Activated CD8-positive, alpha-beta memory T cell treated with anti-CD3 and anti-CD28 coated beads, Interleukin-2, amount 50 U/mL, for 1 hour (primary cell): ENCODE results near the gene ANKRD33B.

Source experiments
- DNase-seq: peaks from one replicate; pipeline ENCODE4 v3.0.0-alpha.2; 2020; ENCODE audit errors: extremely low read depth

Gene ANKRD33B

GRCh38 chr5:10578293-10578665, 14.4 kb downstream of the ANKRD33B start:
- DNase-seq, result no peak

GRCh38 chr5:10578869-10579268, 15.0 kb downstream of the ANKRD33B start:
- DNase-seq, result no peak

DNA sequence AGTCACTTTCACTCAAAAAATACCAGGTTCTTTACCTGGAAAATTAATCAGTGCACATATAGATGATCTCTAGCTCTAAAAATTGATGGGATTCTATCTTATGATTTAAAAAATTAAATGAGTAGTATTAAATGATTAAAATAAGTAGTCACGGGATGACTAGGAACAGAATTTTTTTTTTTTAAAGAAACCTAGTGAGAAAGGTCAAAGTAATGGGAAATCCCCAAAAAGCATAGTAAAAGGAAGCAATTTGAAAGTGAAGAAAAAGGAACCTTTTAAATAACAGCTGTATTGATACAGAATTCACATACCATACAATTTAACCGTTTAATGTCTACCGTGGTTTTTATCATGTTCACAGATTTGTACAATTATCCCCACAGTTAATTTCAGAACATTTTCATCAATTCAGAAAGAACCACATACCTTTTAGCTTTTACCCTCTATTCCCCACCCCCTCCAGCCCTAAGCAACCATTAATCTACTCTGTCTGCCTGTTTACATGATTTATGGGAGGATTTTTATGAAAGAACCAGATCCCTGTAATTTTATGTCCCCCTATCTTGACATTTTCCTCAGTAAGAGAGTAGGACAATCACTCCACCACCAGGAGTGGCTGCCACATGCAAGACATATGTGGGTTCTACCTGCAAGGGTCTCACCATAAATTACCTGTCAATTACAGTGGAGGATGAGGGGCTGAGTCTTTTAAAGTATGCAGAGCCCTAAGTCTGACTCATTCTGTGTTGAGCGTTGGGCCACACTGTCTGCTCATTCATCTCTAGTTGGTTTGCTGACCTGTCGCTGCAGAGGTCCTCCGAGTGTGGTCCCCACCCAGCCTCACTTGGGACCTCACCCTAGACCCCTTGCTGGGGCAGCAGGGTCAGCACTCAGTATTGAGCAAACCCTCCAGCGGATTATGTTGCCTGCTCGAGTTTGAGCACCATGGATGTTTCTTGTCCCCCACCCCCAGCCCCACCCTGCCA, 16.0 kb downstream of the ANKRD33B start:
- DNase-seq, result no peak

DNA sequence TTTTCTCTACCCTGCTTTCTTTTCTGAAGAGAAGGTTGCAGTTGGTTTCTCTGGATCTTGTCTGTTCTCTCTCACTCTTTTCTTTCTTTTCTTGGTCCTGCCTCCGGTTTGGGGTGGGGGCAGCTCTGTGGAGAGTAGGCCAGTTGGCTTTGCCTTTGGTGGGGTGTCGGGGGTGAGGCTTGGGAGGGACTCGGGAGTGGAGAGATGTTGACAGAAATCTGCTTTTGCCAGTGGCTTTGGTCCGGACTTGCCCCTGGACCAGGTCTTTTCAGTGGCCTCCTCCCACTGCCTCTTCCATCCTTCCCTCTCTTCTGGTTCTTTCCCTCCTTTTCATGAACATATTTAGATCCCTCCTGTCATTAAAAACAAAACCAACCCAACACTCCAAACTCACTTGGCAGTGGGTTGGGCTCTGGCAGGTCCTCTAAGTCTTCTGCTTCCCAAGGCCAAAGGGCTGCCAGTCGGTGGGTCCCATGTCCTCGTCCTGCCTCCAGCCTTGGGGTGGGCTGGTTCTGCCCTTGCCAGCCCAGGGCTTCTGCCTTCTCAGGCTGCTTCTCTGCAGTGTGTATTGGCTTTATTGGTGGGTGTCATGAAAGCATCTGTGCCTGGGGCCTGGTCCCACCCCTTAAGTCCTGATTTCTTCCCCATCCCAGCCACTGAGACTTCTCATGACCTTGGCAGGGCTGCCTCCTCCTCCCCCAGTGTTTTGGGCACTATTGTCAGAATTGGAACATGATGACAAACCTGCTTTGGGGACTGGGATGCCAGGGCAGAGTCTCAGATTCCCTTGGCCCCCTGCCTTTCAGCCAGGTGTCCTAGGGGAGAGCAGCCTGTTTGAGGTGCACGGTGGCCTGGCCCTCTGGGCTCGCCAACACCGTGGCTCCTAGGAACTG, 16.9 kb downstream of the ANKRD33B start:
- no peak for DNase-seq

DNA sequence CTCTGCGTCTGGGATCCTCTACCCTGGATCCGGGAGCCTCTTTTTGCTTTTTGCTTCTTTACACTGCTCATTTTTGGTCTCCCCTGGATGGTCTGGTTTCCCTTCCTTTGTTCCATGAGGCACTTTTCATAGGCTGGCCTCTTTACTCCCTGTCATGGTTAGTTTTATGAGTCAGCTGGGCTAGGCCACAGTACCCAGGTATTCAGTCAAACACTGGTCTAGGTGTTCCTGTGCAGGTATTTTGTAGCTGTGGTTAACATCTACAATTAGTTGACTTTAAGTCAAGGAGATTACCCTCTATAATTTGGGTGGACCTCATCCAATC, 17.5 kb downstream of the ANKRD33B start:
- DNase-seq, result no peak

DNA sequence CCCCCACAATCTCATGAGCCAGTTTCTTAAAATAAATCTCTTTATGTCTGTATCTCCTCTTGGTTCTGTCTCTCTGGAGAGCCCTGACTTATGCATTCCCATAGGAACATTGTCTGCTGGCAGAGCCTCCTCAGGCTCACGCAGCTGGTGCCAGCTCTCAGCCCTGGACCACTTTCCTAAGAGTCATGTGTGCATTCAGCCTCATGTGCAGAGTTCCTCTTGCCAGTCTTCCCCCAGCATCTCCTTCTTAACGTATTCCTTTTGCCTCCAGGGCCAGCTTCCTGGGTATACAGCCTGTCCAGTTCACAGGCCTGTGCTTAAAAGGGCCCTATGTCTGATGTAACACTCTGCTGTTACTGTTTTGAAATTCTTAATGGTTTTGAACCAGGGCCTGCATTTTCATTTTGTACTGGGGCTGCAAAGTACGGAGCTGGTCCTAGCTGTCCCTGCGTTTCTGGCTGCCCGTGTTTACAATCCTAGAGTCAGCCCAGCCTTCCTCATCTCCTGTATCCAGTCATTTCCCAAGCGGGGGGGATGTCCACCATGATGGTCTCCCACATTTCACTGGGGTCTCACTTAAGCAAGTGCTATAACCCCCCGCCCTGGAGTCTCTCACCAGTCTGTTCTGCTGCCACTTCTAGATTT, 18.1 kb downstream of the ANKRD33B start:
- no peak for DNase-seq

- no peak for DNase-seq
Observed at GRCh38 chr5:10582512-10582897, 18.6 kb downstream of the ANKRD33B start.

GRCh38 chr5:10583663-10584572, 20.0 kb downstream of the ANKRD33B start:
- DNase-seq, result no peak

- no peak for DNase-seq
Observed at GRCh38 chr5:10584714-10585517, 21.0 kb downstream of the ANKRD33B start.

DNA sequence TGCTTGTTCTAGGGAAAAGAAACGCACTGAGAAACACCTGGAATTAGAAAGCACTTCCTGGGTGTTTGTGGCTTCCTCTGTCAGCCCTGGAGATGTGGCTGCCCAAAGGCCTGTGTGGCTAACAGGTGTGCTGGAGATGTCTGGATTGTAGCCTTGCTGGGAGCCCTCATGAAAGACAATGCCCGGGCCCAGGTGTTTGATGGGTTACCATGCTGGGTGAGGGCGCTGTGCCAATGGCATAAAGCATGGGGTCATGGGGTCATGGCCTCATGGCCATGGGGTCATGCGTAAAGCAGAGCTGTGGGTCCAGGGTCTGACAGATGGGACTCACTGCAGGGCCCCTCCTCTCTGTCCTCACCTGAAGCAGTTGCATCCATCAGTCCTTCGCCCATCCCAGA, 21.6 kb downstream of the ANKRD33B start:
- DNase-seq, result no peak

DNA sequence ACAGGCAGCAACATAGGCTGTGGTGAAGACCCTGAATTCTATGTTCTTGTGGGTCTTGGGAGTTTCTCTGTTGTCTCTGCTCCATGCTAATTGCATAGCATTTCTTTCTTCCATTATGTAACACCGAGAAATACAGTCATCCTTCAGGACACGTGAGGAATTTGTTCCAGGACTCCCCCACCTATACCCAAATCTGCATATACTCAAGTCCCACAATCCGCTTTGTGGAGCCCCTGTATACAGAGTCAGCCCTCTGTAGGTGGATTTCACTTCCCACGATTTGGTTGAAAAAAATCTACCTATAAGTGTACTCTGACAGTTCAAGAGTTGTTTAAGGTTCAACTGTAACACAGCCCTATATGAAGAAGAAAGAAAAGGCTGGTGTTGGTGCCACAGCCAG, 22.1 kb downstream of the ANKRD33B start:
- no peak for DNase-seq

- no peak for DNase-seq
Observed at GRCh38 chr5:10586555-10586954, 22.7 kb downstream of the ANKRD33B start.

DNA sequence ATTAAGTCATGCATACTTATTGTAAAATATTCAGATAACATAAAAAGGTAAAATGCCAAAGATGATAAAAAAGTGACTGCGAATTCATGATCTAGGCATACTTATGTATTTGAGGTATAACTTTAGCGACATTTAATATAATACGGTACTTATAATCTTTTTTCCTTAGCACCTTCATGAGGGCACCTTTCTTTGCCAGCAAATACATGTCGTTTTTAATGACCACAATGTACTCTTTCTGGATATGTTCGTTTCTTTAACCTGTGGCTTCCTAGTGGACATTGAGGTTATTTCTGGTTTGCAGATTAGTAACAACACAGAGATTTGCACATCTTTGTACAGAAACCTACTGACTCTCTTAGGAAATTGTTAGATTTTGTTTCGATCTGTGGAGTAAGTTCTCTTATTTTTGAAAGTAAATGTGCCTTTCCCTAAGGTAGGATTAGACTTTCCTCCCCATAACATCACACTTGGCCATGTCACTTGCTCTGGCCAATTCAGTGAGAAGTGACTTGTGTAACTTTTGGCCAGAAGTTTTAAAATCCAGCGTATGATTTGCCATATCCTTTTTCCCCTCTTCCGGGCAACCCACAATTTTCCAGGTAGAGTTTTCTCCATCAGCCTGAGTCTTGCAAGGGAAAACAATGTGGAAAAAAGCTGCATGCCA, 24.4 kb downstream of the ANKRD33B start:
- DNase-seq, result no peak

DNA sequence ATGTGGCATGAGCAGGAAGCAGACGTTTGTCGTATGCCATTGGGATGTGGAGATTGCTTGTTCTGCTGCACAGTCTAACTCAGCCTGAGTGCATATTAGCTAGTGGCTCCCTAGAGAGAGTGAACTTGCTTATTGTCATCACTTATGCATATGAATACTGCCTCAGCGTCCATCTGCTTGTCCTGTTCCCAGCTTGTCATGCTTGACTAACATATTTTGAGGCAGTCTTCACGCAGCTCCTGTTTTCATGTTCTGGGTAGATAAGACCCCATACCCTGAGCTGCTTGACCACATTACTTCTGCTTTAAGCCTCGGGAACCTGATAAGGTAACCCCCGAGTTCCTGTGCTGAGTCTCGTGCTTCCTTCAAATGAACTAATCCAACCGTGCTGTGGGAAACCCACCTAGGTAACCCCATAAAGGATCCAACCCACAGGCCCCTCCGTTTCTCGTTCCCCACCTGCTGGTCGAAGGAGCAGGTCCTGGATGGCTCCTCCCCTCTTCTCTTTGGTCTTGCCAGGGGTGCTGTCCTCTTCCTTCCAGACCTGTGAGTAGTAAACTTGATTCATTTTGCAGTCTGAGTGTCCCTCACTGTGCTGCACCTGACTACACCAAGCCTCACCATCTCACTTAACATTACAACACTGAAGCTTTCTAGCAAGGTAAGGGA, 25.0 kb downstream of the ANKRD33B start:
- DNase-seq, result no peak

DNA sequence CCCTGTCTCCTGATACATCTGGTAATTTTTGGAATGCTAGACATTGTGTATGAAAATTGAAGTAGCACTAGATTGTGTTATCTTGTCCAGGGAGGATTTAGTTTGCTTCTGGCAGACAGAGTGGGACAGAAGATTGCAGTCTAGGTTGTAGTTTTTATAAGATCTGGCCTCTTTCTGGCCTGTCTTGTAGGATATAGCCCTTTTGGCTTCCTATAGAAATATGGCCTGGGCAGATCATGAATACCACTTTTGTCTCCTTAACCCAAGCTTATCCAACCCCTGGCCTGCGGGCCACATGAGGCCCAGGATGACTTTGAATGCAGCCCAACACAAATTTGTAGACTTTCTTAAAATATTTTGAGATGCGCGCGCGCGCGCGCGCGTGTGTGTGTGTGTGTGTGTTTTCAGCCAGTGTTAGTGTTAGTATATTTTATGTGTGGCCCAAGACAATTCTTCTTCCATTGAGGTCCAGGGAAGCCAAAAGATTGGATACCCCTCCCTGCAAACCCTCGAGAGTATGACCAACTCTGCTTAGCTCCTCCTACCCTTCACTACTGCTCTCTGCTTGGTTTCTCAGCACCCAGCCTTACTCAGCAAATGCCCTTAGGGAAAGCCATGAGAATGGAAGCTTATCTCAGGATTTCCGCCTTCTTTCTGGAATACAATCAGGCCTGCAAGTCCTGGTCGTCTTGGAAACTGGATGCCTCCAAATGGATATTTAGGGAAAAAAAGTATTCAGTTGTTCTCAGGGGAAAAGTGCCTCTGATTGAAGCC, 26.5 kb downstream of the ANKRD33B start:
- DNase-seq, result no peak

DNA sequence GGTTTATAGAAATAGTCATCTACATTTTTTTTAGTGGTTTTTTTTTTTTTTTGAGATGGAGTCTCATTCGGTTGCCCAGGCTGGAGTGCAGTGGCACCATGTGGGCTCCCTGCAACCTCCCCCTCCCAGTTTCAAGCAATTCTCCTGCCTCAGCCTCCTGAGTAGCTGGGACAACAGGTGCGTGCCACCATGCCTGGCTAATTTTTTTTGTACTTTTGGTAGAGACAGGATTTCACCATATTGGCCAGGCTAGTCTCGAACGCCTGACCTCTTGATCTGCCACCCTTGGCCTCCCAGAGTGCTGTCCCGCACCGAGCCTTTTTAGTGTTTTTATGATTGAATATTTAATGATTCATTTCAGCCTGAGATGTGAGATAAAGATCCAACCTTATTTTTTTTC, 27.3 kb downstream of the ANKRD33B start:
- DNase-seq, result no peak

GRCh38 chr5:10591966-10592365, 28.1 kb downstream of the ANKRD33B start:
- DNase-seq, result no peak

DNA sequence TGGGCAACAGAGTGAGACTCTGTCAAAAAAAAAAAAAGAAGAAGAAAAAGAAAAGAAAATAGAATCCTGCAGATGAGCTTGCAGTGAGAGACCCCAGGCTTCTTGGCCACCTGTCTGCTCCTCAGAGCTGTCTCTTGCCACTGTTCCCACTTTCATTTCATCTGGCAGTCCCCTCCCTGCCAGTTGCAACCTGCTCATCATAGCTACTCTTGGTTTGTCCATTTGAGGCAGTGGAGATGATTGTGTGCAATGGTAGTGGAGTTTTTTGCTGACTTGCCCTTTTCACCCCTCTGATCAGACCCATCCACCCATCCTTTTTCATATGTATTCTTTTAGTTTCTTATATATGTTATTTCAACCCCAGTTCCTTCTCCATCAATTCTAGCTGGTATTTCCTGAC, 28.7 kb downstream of the ANKRD33B start:
- DNase-seq, result no peak
